ENCODE data around the gene TARBP2.

TARBP2 gene

GRCh38 chr12:53513712-53514410 lies 12.8 kb downstream of the TARBP2 start:
- no peaks in the 10 kb centered on the region for H3K27me3 ChIP-seq (ENCODE audit: control insufficient read depth, insufficient read depth, low read length)
- H3K36me3 ChIP-seq (ENCODE audit: control insufficient read depth, insufficient read depth, low read length) = peaks cover 47% of the 10 kb centered on the region
- no peak overlapping the region for H3K27ac ChIP-seq (ENCODE audit: low read depth, low read length)
- H3K9ac ChIP-seq (ENCODE audit: low read length) = no peak overlapping the region
- no peaks in the 10 kb centered on the region for H3K4me1 ChIP-seq (ENCODE audit: control insufficient read depth, insufficient read depth, low read length)
- no peak overlapping the region for H3K4me3 ChIP-seq (ENCODE audit: low read length)

GRCh38 chr12:53514628-53515290 lies 13.7 kb downstream of the TARBP2 start:
- no peak overlapping the region for H3K27ac ChIP-seq (ENCODE audit: low read depth, low read length)
- peaks cover 49% of the 10 kb centered on the region for H3K36me3 ChIP-seq (ENCODE audit: control insufficient read depth, insufficient read depth, low read length)
- no peak overlapping the region for H3K4me3 ChIP-seq (ENCODE audit: low read length)
- no peaks in the 10 kb centered on the region for H3K27me3 ChIP-seq (ENCODE audit: control insufficient read depth, insufficient read depth, low read length)
- H3K9ac ChIP-seq (ENCODE audit: low read length) = no peak overlapping the region
- no peaks in the 10 kb centered on the region for H3K4me1 ChIP-seq (ENCODE audit: control insufficient read depth, insufficient read depth, low read length)

- H3K27ac ChIP-seq (ENCODE audit: low read depth, low read length) = no peak overlapping the region
- H3K36me3 ChIP-seq (ENCODE audit: control insufficient read depth, insufficient read depth, low read length) = peaks cover 49% of the 10 kb centered on the region
- H3K4me3 ChIP-seq (ENCODE audit: low read length) = no peak overlapping the region
- H3K9ac ChIP-seq (ENCODE audit: low read length) = no peak overlapping the region
- H3K27me3 ChIP-seq (ENCODE audit: control insufficient read depth, insufficient read depth, low read length) = no peaks in the 10 kb centered on the region
- H3K4me1 ChIP-seq (ENCODE audit: control insufficient read depth, insufficient read depth, low read length) = no peaks in the 10 kb centered on the region
Observed at GRCh38 chr12:53515291-53515680, 14.2 kb downstream of the TARBP2 start.

GRCh38 chr12:53516758-53517455 lies 15.8 kb downstream of the TARBP2 start:
- Histone ChIP-seq H3K27me3 (ENCODE audit: control insufficient read depth, insufficient read depth, low read length) (no peaks in the 10 kb centered on the region), H3K36me3 (ENCODE audit: control insufficient read depth, insufficient read depth, low read length) (peaks cover 48% of the 10 kb centered on the region), H3K27ac (ENCODE audit: low read depth, low read length) (no peak overlapping the region), H3K4me1 (ENCODE audit: control insufficient read depth, insufficient read depth, low read length) (no peaks in the 10 kb centered on the region), H3K9ac (ENCODE audit: low read length) (no peak overlapping the region), H3K4me3 (ENCODE audit: low read length) (no peak overlapping the region)

- Histone ChIP-seq H3K27me3 (ENCODE audit: control insufficient read depth, insufficient read depth, low read length) (no peaks in the 10 kb centered on the region), H3K9ac (ENCODE audit: low read length) (no peak overlapping the region), H3K4me1 (ENCODE audit: control insufficient read depth, insufficient read depth, low read length) (no peaks in the 10 kb centered on the region), H3K27ac (ENCODE audit: low read depth, low read length) (no peak overlapping the region), H3K4me3 (ENCODE audit: low read length) (no peak overlapping the region), H3K36me3 (ENCODE audit: control insufficient read depth, insufficient read depth, low read length) (peaks cover 45% of the 10 kb centered on the region)
Observed at GRCh38 chr12:53518381-53518780, 17.3 kb downstream of the TARBP2 start.

GRCh38 chr12:53523131-53523530 lies 22.0 kb downstream of the TARBP2 start:
- Histone ChIP-seq H3K9ac (ENCODE audit: low read length) (no peak overlapping the region), H3K4me1 (ENCODE audit: control insufficient read depth, insufficient read depth, low read length) (no peaks in the 10 kb centered on the region), H3K27ac (ENCODE audit: low read depth, low read length) (no peak overlapping the region), H3K36me3 (ENCODE audit: control insufficient read depth, insufficient read depth, low read length) (peaks cover 27% of the 10 kb centered on the region), H3K27me3 (ENCODE audit: control insufficient read depth, insufficient read depth, low read length) (no peaks in the 10 kb centered on the region), H3K4me3 (ENCODE audit: low read length) (no peak overlapping the region)

- Histone ChIP-seq H3K4me1 (ENCODE audit: control insufficient read depth, insufficient read depth, low read length) (no peaks in the 10 kb centered on the region), H3K27me3 (ENCODE audit: control insufficient read depth, insufficient read depth, low read length) (no peaks in the 10 kb centered on the region), H3K36me3 (ENCODE audit: control insufficient read depth, insufficient read depth, low read length) (peaks cover 22% of the 10 kb centered on the region), H3K9ac (ENCODE audit: low read length) (no peak overlapping the region), H3K4me3 (ENCODE audit: low read length) (no peak overlapping the region), H3K27ac (ENCODE audit: low read depth, low read length) (no peak overlapping the region)
Observed at GRCh38 chr12:53524476-53524875, 23.4 kb downstream of the TARBP2 start.

GRCh38 chr12:53530061-53530460 lies 29.0 kb downstream of the TARBP2 start:
- Histone ChIP-seq H3K4me3 (ENCODE audit: low read length) (no peak overlapping the region), H3K4me1 (ENCODE audit: control insufficient read depth, insufficient read depth, low read length) (no peaks in the 10 kb centered on the region), H3K27me3 (ENCODE audit: control insufficient read depth, insufficient read depth, low read length) (no peaks in the 10 kb centered on the region), H3K36me3 (ENCODE audit: control insufficient read depth, insufficient read depth, low read length) (peaks cover 24% of the 10 kb centered on the region), H3K27ac (ENCODE audit: low read depth, low read length) (no peak overlapping the region), H3K9ac (ENCODE audit: low read length) (no peak overlapping the region)

GRCh38 chr12:53530920-53531319 lies 29.8 kb downstream of the TARBP2 start:
- no peaks in the 10 kb centered on the region for H3K4me1 ChIP-seq (ENCODE audit: control insufficient read depth, insufficient read depth, low read length)
- H3K36me3 ChIP-seq (ENCODE audit: control insufficient read depth, insufficient read depth, low read length) = peaks cover 24% of the 10 kb centered on the region
- no peaks in the 10 kb centered on the region for H3K27me3 ChIP-seq (ENCODE audit: control insufficient read depth, insufficient read depth, low read length)
- H3K4me3 ChIP-seq (ENCODE audit: low read length) = no peak overlapping the region
- H3K9ac ChIP-seq (ENCODE audit: low read length) = no peak overlapping the region
- no peak overlapping the region for H3K27ac ChIP-seq (ENCODE audit: low read depth, low read length)

GRCh38 chr12:53532021-53532420 lies 30.9 kb downstream of the TARBP2 start:
- Histone ChIP-seq H3K4me3 (ENCODE audit: low read length) (no peak overlapping the region), H3K27ac (ENCODE audit: low read depth, low read length) (no peak overlapping the region), H3K27me3 (ENCODE audit: control insufficient read depth, insufficient read depth, low read length) (no peaks in the 10 kb centered on the region), H3K9ac (ENCODE audit: low read length) (no peak overlapping the region), H3K36me3 (ENCODE audit: control insufficient read depth, insufficient read depth, low read length) (peaks cover 24% of the 10 kb centered on the region), H3K4me1 (ENCODE audit: control insufficient read depth, insufficient read depth, low read length) (no peaks in the 10 kb centered on the region)

- no peak overlapping the region for H3K9ac ChIP-seq (ENCODE audit: low read length)
- H3K36me3 ChIP-seq (ENCODE audit: control insufficient read depth, insufficient read depth, low read length) = peaks cover 27% of the 10 kb centered on the region
- H3K4me1 ChIP-seq (ENCODE audit: control insufficient read depth, insufficient read depth, low read length) = no peaks in the 10 kb centered on the region
- H3K4me3 ChIP-seq (ENCODE audit: low read length) = no peak overlapping the region
- no peaks in the 10 kb centered on the region for H3K27me3 ChIP-seq (ENCODE audit: control insufficient read depth, insufficient read depth, low read length)
- H3K27ac ChIP-seq (ENCODE audit: low read depth, low read length) = no peak overlapping the region
Observed at GRCh38 chr12:53532524-53533445, 31.7 kb downstream of the TARBP2 start.

GRCh38 chr12:53533471-53533870 lies 32.4 kb downstream of the TARBP2 start:
- no peak overlapping the region for H3K27ac ChIP-seq (ENCODE audit: low read depth, low read length)
- H3K9ac ChIP-seq (ENCODE audit: low read length) = no peak overlapping the region
- H3K36me3 ChIP-seq (ENCODE audit: control insufficient read depth, insufficient read depth, low read length) = peaks cover 27% of the 10 kb centered on the region

More at GRCh38 chr12:53533471-53533870, 32.4 kb downstream of the TARBP2 start:
- H3K4me1 ChIP-seq (ENCODE audit: control insufficient read depth, insufficient read depth, low read length) = peaks cover 2% of the 10 kb centered on the region
- no peak overlapping the region for H3K4me3 ChIP-seq (ENCODE audit: low read length)
- H3K27me3 ChIP-seq (ENCODE audit: control insufficient read depth, insufficient read depth, low read length) = no peaks in the 10 kb centered on the region

All from rectal smooth muscle tissue (tissue), 1 donor.